Omental fat pad (tissue), 4 donors: ENCODE results near the gene RNGTT. TPM values are rescaled to one million over a fixed set of nuclear protein-coding genes. Genes with fewer than 3 reads are reported as not detected.
"Not testable (repeated sequence)": the region's sequence is repeated elsewhere in the genome, so short reads cannot be mapped to it uniquely, and the experiment has no call there.

ENCODE experiments used
- ATAC-seq: fragments of 150-250 bp; one replicate; pipeline ENCODE4 v1.9.1; 2016; ENCODE audit warnings: mild to moderate bottlenecking, moderate library complexity; ENCODE audit not compliant: low FRiP score
- DNase-seq: peaks from one replicate; pipeline ENCODE4 v3.0.0-alpha.2; 2019; ENCODE audit warnings: low spot score
- total RNA-seq, 4 donors: library from RNA; depleted of rRNA; stranded (reverse); fragments of >200 nt; gene quantifications; one replicate each; pipeline ENCODE4 v1.1.0, GENCODE V29; 2016
- TF ChIP-seq, protein P1 (sequence below), 3 donors: fragments of 450-650 bp; IDR thresholded peaks; one replicate each; pipeline ENCODE4 v1.5.1; 2016 to 2017; ENCODE audit warnings: antibody characterized with exemption in 3 of 3, mild to moderate bottlenecking in 3 of 3, moderate library complexity in 2 of 3

RNGTT gene
- total RNA-seq, 4 donors from 2014 or later, result 12.6 to 21.7 (median 17.7) TPM

DNA sequence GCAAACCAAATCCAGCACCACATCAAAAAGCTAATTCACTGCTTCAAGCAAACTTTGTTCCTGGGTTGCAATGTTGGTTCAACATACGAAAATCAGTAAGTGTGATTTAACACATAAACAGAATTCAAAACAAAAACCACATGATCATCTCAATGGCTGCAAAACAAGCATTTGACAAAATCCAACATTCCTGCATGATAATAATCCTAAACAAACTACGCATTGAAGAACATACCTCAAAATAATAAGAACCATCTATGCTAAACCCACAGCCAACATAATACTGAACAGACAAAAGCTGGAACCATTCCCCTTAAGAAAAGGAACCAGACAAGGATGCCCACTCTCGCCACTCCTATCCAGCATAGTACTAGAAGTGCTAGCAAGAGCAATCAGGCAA is 49.9 kb downstream of the RNGTT start:
- TF ChIP-seq, protein P1, sequence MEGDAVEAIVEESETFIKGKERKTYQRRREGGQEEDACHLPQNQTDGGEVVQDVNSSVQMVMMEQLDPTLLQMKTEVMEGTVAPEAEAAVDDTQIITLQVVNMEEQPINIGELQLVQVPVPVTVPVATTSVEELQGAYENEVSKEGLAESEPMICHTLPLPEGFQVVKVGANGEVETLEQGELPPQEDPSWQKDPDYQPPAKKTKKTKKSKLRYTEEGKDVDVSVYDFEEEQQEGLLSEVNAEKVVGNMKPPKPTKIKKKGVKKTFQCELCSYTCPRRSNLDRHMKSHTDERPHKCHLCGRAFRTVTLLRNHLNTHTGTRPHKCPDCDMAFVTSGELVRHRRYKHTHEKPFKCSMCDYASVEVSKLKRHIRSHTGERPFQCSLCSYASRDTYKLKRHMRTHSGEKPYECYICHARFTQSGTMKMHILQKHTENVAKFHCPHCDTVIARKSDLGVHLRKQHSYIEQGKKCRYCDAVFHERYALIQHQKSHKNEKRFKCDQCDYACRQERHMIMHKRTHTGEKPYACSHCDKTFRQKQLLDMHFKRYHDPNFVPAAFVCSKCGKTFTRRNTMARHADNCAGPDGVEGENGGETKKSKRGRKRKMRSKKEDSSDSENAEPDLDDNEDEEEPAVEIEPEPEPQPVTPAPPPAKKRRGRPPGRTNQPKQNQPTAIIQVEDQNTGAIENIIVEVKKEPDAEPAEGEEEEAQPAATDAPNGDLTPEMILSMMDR (IDR thresholded peaks at IDR 0.05), result no peak
- ATAC-seq, result no peak

GRCh38 chr6:88910922-88911778 is 52.3 kb downstream of the RNGTT start:
- no peak for ATAC-seq
- TF ChIP-seq, protein P1 (IDR thresholded peaks at IDR 0.05), result no peak
- DNase-seq, result no peak

More for the DNA sequence above, 49.9 kb downstream of the RNGTT start:
- no peak for DNase-seq

DNA sequence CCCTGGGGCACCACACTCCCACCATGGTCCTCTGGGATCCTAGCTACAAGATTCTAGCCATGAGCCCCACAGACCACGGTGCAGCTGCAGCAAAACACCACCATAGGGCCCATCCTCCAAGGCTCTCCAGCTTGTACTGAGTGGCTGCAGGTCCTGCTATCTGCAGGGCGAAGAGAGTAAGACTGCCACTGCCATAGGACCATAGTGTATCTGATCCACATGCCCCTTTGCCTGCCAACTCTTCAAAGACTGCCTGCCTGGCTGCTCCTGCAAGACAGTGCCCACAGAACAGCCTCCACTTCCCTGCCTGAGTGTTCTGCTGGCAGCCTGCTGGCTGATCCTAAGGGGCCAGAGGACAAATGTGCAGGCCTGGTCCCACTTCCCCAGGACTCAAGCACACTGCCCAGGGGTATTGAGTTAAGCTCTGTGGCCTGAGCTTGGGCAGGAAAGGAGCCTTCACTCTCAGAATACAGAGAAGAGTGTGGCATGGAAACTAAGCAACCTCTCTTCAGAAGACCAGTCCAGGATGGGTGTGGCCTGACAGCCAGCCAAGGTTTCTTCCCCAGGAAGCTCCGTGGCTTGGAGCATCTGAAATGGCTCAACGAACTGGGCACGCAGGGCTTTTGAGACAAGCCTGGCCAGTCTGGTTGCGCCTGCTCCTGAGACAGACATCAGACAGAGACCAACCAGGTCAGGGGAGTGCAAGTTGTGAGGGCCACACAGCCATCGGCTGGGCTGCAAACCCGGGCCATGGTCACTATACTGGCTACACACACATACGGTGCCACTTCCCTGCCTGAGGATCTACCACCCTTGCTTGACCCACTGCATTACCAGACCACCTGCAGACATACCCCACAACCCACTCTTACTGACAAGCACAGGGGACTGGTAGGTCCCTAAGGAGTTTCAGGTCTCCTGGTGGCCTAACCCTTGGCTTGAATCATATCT is 54.5 kb downstream of the RNGTT start:
- DNase-seq, result no peak

GRCh38 chr6:88907148-88907547 is 56.3 kb downstream of the RNGTT start:
- not testable (repeated sequence) for ATAC-seq

More for the DNA sequence above, 54.5 kb downstream of the RNGTT start:
- TF ChIP-seq, protein P1 (IDR thresholded peaks at IDR 0.05), result no peak
- ATAC-seq, result no peak

DNA sequence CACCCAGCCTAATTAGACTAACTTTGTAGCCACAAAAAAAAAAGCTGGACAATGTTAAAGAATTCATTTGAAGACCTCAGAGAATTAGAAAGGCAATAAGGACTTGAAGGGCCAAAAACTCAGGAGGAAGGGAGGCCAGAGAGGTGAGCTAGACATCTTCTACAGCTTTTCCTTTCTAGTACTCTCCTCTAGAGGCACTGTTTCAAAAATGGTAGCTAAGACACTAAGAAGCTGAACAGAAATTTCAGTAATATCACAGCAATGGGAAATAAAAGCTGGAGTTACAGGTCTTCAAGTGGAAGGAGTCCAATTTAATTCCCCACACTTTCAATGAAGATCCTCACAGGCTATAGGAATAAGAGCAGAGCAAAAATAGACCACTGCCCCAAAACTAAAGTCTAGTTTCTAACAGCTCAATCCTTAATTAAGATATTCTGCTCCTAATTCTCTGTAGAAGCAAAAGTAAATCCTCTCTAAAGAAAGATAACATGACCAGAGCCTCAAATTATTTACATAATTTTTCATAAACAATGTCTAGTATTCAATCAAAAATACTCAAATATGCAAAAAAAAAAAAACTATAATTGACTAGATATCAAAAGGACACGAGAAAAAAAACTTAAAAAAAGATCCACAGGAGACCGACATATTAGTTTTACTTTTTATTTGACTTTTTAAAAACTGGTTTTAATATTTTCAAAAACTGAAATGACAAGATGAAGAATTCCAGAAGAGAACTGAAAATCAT is 63.7 kb downstream of the RNGTT start:
- TF ChIP-seq, protein P1 (IDR thresholded peaks at IDR 0.05), result no peak
- no peak for DNase-seq

More at GRCh38 chr6:88907148-88907547, 56.3 kb downstream of the RNGTT start:
- not testable (repeated sequence) for DNase-seq

GRCh38 chr6:88895911-88896310 is 67.5 kb downstream of the RNGTT start:
- TF ChIP-seq, protein P1 (IDR thresholded peaks at IDR 0.05), result no peak
- no peak for ATAC-seq
- no peak for DNase-seq

More for the DNA sequence above, 63.7 kb downstream of the RNGTT start:
- no peak for ATAC-seq
